IMR-90 (cell line): ENCODE measurements around the gene ANOS1. TPM values are rescaled to one million over a fixed set of nuclear protein-coding genes. Genes with fewer than 3 reads are reported as not detected.

Source experiments
- ATAC-seq: fragments of 200-7000 bp; cut with Tn5 transposase; 2 replicates; pipeline ENCODE4 v1.9.1; 2020; ENCODE audit warnings: low read depth, mild to moderate bottlenecking, moderate library complexity
- BruUV-seq: library from RNA; stranded (reverse); fragments of 400-500 nt; replicated peaks from 2 replicates; lab custom pipeline; 2021; lab: Mats Ljungman, UMichigan
- CTCF ChIA-PET: fragments of 300-600 bp; formaldehyde crosslinking; extraction: SDS; loops from one replicate; lab custom pipeline; 2021; ENCODE audit warnings: antibody characterized with exemption; lab: Yijun Ruan, JAX
- POLR2A ChIA-PET: fragments of 300-600 bp; sonication (Branson Sonifier 250); formaldehyde crosslinking; loops from one replicate; lab custom pipeline; 2022; ENCODE audit warnings: antibody characterized with exemption; ENCODE audit not compliant: unreplicated experiment; lab: Charles Lee
- DNase-seq: peaks from one replicate; pipeline ENCODE4 v3.0.0; 2013
- H2AFZ ChIP-seq: replicated peaks from 2 replicates; pipeline ENCODE3; 2013; ENCODE audit warnings: low read length, mild to moderate bottlenecking; ENCODE audit not compliant: poor library complexity
- H2AK5ac ChIP-seq: 2 replicates; pipeline ENCODE4 v1.6.1; 2013; ENCODE audit warnings: low read depth, low read length, inconsistent platforms
- H2AK9ac ChIP-seq: replicated peaks from 2 replicates; pipeline ENCODE3; 2013; ENCODE audit warnings: mild to moderate bottlenecking, low read depth, low read length, moderate library complexity; ENCODE audit not compliant: poor library complexity
- H2BK120ac ChIP-seq: 2 replicates; pipeline ENCODE4 v1.6.1; 2013; ENCODE audit warnings: low read depth, low read length, inconsistent platforms
- H2BK15ac ChIP-seq: 3 replicates; pipeline ENCODE4 v1.6.1; 2013; ENCODE audit warnings: low read depth, low read length, inconsistent platforms
- H2BK20ac ChIP-seq: 2 replicates; pipeline ENCODE4 v1.6.1; 2013; ENCODE audit warnings: low read depth, mild to moderate bottlenecking, inconsistent platforms, low read length, moderate library complexity
- H2BK5ac ChIP-seq: 2 replicates; pipeline ENCODE4 v1.6.1; 2013; ENCODE audit warnings: mild to moderate bottlenecking, low read depth, low read length, inconsistent platforms; ENCODE audit not compliant: poor library complexity, severe bottlenecking
- H3K14ac ChIP-seq: replicated peaks from 2 replicates; pipeline ENCODE4 v1.6.1; 2013; ENCODE audit warnings: low read depth, low read length, inconsistent platforms
- H3K18ac ChIP-seq: 2 replicates; pipeline ENCODE4 v1.6.1; 2013; ENCODE audit warnings: low read depth, low read length, control low read depth
- H3K23ac ChIP-seq: 2 replicates; pipeline ENCODE4 v1.6.1; 2013; ENCODE audit warnings: low read depth, low read length, inconsistent platforms
- H3K27ac ChIP-seq: 2 replicates; pipeline ENCODE4 v1.5.1; 2013; ENCODE audit warnings: mild to moderate bottlenecking, control low read depth, low read length; ENCODE audit not compliant: insufficient read depth
- H3K27me3 ChIP-seq: 2 replicates; pipeline ENCODE4 v1.6.1; 2013; ENCODE audit warnings: low read length; ENCODE audit not compliant: control insufficient read depth, insufficient read depth
- H3K36me3 ChIP-seq: 2 replicates; pipeline ENCODE4 v1.6.1; 2013; ENCODE audit warnings: low read length, mixed read lengths; ENCODE audit not compliant: control insufficient read depth, insufficient read depth
- H3K4ac ChIP-seq: 2 replicates; pipeline ENCODE4 v1.6.1; 2013; ENCODE audit warnings: low read depth, low read length, inconsistent platforms
- H3K4me1 ChIP-seq: 2 replicates; pipeline ENCODE4 v1.6.1; 2013; ENCODE audit warnings: low read length, mixed read lengths; ENCODE audit not compliant: control insufficient read depth, insufficient read depth
- H3K4me2 ChIP-seq: 2 replicates; pipeline ENCODE4 v1.6.1; 2013; ENCODE audit warnings: low read depth, mild to moderate bottlenecking, control low read depth, low read length, moderate library complexity
- H3K4me3 ChIP-seq: 2 replicates; pipeline ENCODE4 v1.5.1; 2013; ENCODE audit warnings: low read depth, mild to moderate bottlenecking, control low read depth, low read length, moderate library complexity; ENCODE audit not compliant: insufficient read depth
- H3K56ac ChIP-seq: 2 replicates; pipeline ENCODE4 v1.6.1; 2013; ENCODE audit warnings: low read length, inconsistent platforms; ENCODE audit not compliant: insufficient read depth; ENCODE audit errors: extremely low read depth
- H3K79me1 ChIP-seq, 2 experiments: 2 replicates each; pipeline ENCODE4 v1.6.1; 2013; ENCODE audit warnings: low read length in 2 of 2, inconsistent platforms in 1 of 2, low read depth in 1 of 2
- H3K9ac ChIP-seq: 2 replicates; pipeline ENCODE4 v1.6.1; 2013; ENCODE audit warnings: low read depth, low read length, control low read depth
- H3K9me1 ChIP-seq: 2 replicates; pipeline ENCODE4 v1.6.1; 2013; ENCODE audit warnings: low read length, inconsistent platforms; ENCODE audit not compliant: insufficient read depth
- H3K9me3 ChIP-seq: 2 replicates; pipeline ENCODE4 v1.6.1; 2013; ENCODE audit warnings: low read length; ENCODE audit not compliant: control insufficient read depth, insufficient read depth
- H4K20me1 ChIP-seq: 2 replicates; pipeline ENCODE4 v1.6.1; 2013; ENCODE audit warnings: low read length, inconsistent platforms; ENCODE audit not compliant: insufficient read depth
- H4K5ac ChIP-seq: 2 replicates; pipeline ENCODE4 v1.6.1; 2013; ENCODE audit warnings: mild to moderate bottlenecking, low read depth, low read length, control low read depth
- H4K8ac ChIP-seq, 2 experiments: 2 replicates each; pipeline ENCODE4 v1.6.1; 2013; ENCODE audit warnings: low read depth in 2 of 2, low read length in 2 of 2, control low read depth in 1 of 2, inconsistent platforms in 1 of 2
- H4K91ac ChIP-seq: 2 replicates; pipeline ENCODE4 v1.6.1; 2013; ENCODE audit warnings: low read depth, low read length, inconsistent platforms; ENCODE audit not compliant: insufficient read depth
- MAZ ChIP-seq: IDR thresholded peaks from 2 replicates; pipeline ENCODE4 v1.6.1; 2012; ENCODE audit warnings: low read depth, mild to moderate bottlenecking, low read length, improper control_type of control experiment, moderate library complexity, borderline replicate concordance
- POLR2A ChIP-seq: IDR thresholded peaks from 2 replicates; pipeline ENCODE4 v1.6.1; 2012; ENCODE audit warnings: mild to moderate bottlenecking, low read depth, low read length
- RAD21 ChIP-seq: IDR thresholded peaks from 2 replicates; pipeline ENCODE4 v1.6.1; 2012; ENCODE audit warnings: low read length, improper control_type of control experiment
- RFX5 ChIP-seq: IDR thresholded peaks from 2 replicates; pipeline ENCODE4 v1.8.0; 2012; ENCODE audit warnings: low read depth, mild to moderate bottlenecking, low read length, moderate library complexity
- SMC3 ChIP-seq: fragments of 150-350 bp; IDR thresholded peaks from 2 replicates; pipeline ENCODE4 v1.6.1; 2016; ENCODE audit warnings: low read depth, mild to moderate bottlenecking, antibody characterized with exemption, low read length, moderate library complexity
- WGBS, 2 experiments: methylation state at CpG; one replicate each; pipeline versions ENCODE4 v1.1.5 to v1.1.7; 2013; ENCODE audit warnings: missing lambda C conversion rate in 2 of 2; ENCODE audit not compliant: insufficient read length in 1 of 2; ENCODE audit errors: extremely low coverage in 2 of 2; 5-methylcytosine and 5-hydroxymethylcytosine counted together
- dilution Hi-C: fragments of 300-500 bp; cut with HindIII; formaldehyde crosslinking; loops from one replicate; pipeline ENCODE4 v1.14.3; 2018; ENCODE audit warnings: low sequenced_read_pairs; ENCODE audit not compliant: unreplicated experiment
- in situ Hi-C: fragments of 300-500 bp; cut with MboI; formaldehyde crosslinking; loops from 3 replicates; pipeline ENCODE4 v1.14.3; 2019; ENCODE audit warnings: low sequenced_read_pairs, inconsistent platforms, mixed read lengths
- intact Hi-C: fragments of 100-400 bp; cut with micrococcal nuclease; formaldehyde crosslinking; loops from 2 replicates; pipeline ENCODE4 v1.10.0; 2022
- polyA plus RNA-seq, 3 experiments: library from polyadenylated mRNA; depleted of rRNA; stranded (reverse); fragments of >200 nt; gene quantifications; 2 replicates each; pipeline ENCODE4 v1.2.3, GENCODE V29; 2012; ENCODE audit warnings: low replicate concordance in 1 of 3
- total RNA-seq: library from RNA; depleted of rRNA; stranded (reverse); fragments of >200 nt; gene quantifications from 2 replicates; pipeline ENCODE4 v1.2.3, GENCODE V29; 2012
- TF ChIP-seq, protein P1 (sequence below): conservative IDR thresholded peaks from 2 replicates; pipeline ENCODE4 v1.5.1; 2012; ENCODE audit warnings: mild to moderate bottlenecking, low read depth, low read length, improper control_type of control experiment

Gene ANOS1
- total and polyA plus RNA-seq, 2 of the 4 experiments (the other 2 are of a cell fraction) = under 0.01 to 0.17 TPM

DNA sequence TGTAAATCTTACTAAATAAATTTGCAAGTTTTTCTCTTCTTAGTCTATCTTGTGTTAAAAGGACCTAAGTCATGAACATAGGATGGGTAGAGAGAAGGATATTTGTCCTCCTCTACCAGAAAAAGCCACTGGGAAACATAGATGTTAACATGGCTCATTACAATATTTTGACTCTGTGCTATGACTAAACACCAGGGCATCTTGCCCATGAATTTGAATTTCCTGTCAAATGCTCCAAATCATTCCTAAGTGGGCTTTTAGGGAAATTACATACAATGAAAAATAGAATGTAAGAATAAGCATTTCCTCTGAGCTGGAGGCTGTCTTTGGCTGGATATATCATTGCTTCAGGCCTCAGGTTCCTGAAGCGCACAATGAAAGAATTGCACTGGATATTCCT is 39.1 kb downstream of the ANOS1 start:
- DNase-seq (no peak), ATAC-seq (no peak)
- Histone ChIP-seq H3K36me3 (no peaks in the 10 kb centered on the region), H2BK15ac (no peak overlapping the region), H3K27ac (no peak overlapping the region), H4K91ac (no peak overlapping the region), H2BK20ac (no peak overlapping the region), H3K4me1 (no peaks in the 10 kb centered on the region), H3K56ac (no peak overlapping the region), H3K4me2 (no peak overlapping the region), H3K4ac (no peak overlapping the region), H3K9me1 (no peaks in the 10 kb centered on the region), H3K9ac (no peak overlapping the region), H2AK5ac (no peak overlapping the region), H3K4me3 (no peak overlapping the region), H4K8ac (no peak overlapping the region), H2BK120ac (no peak overlapping the region), H3K14ac (no peak overlapping the region), H2AFZ (no peak overlapping the region), H3K23ac (no peak overlapping the region), H3K9me3 (no peaks in the 10 kb centered on the region), H3K18ac (no peak overlapping the region), H3K79me1 (no peaks in the 10 kb centered on the region), H4K20me1 (no peaks in the 10 kb centered on the region), H3K27me3 (no peaks in the 10 kb centered on the region), H2AK9ac (no peak overlapping the region), H2BK5ac (no peak overlapping the region), H4K5ac (no peak overlapping the region)
- WGBS, 2 experiments = no CpG with 5 or more reads among the region's 1 CpG
- intact Hi-C loops = no loop called here
- in situ Hi-C loops = no loop called here
- no TSS peak for BruUV-seq
- POLR2A ChIA-PET = no interaction called here
- CTCF ChIA-PET = no interaction called here
- dilution Hi-C loops = no loop called here
- no peak for TF ChIP-seq RAD21
- TF ChIP-seq RFX5 = no peak
- TF ChIP-seq MAZ = no peak
- TF ChIP-seq, protein P1, sequence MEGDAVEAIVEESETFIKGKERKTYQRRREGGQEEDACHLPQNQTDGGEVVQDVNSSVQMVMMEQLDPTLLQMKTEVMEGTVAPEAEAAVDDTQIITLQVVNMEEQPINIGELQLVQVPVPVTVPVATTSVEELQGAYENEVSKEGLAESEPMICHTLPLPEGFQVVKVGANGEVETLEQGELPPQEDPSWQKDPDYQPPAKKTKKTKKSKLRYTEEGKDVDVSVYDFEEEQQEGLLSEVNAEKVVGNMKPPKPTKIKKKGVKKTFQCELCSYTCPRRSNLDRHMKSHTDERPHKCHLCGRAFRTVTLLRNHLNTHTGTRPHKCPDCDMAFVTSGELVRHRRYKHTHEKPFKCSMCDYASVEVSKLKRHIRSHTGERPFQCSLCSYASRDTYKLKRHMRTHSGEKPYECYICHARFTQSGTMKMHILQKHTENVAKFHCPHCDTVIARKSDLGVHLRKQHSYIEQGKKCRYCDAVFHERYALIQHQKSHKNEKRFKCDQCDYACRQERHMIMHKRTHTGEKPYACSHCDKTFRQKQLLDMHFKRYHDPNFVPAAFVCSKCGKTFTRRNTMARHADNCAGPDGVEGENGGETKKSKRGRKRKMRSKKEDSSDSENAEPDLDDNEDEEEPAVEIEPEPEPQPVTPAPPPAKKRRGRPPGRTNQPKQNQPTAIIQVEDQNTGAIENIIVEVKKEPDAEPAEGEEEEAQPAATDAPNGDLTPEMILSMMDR = no peak
- TF ChIP-seq SMC3 = no peak
- TF ChIP-seq POLR2A = no peak
